Loucy (cell line): ENCODE results near the gene GLB1L.

Experiments used
- CTCF ChIP-seq: fragments of 200-600 bp; sonication (generic); conservative IDR thresholded peaks from 2 replicates; pipeline ENCODE4 v1.5.1; 2014; ENCODE audit warnings: mild to moderate bottlenecking, antibody characterized with exemption, low read length
- EZH2phosphoT487 ChIP-seq: fragments of 200-600 bp; IDR thresholded peaks from 2 replicates; pipeline ENCODE4 v1.6.1; 2018; ENCODE audit warnings: antibody characterized with exemption, mild to moderate bottlenecking, moderate library complexity, borderline replicate concordance

GRCh38 chr2:219199470-219200211, 45.6 kb downstream of the GLB1L start:
- TF ChIP-seq CTCF (no peak), EZH2phosphoT487 (no peak)
